Parathyroid adenoma (tissue), 2 donors: ENCODE data around the gene MYCBPAP.

Source experiments
- H2AFZ ChIP-seq: fragments of 300-600 bp; sonication (generic); one replicate; pipeline ENCODE4 v1.7.0; 2017; ENCODE audit warnings: antibody characterized with exemption, mild to moderate bottlenecking
- H3K27ac ChIP-seq: fragments of 300-600 bp; sonication (generic); one replicate; pipeline ENCODE4 v1.7.0; 2017
- H3K27me3 ChIP-seq: fragments of 300-600 bp; sonication (generic); one replicate; pipeline ENCODE4 v1.7.0; 2017; ENCODE audit warnings: low read length; ENCODE audit not compliant: control insufficient read depth, insufficient read depth
- H3K36me3 ChIP-seq: fragments of 300-600 bp; sonication (generic); one replicate; pipeline ENCODE4 v1.7.0; 2017; ENCODE audit warnings: low read length; ENCODE audit not compliant: control insufficient read depth, insufficient read depth
- H3K4me1 ChIP-seq: fragments of 300-600 bp; sonication (generic); one replicate; pipeline ENCODE4 v1.7.0; 2017; ENCODE audit warnings: control low read depth
- H3K4me2 ChIP-seq: fragments of 300-600 bp; sonication (generic); one replicate; pipeline ENCODE4 v1.7.0; 2017; ENCODE audit warnings: low read length
- H3K4me3 ChIP-seq: fragments of 300-600 bp; sonication (generic); one replicate; pipeline ENCODE4 v1.7.0; 2017; ENCODE audit warnings: low read depth, low read length
- H3K79me2 ChIP-seq: fragments of 300-600 bp; sonication (generic); one replicate; pipeline ENCODE4 v1.7.0; 2017; ENCODE audit warnings: control low read depth
- H3K9ac ChIP-seq: fragments of 300-600 bp; sonication (generic); one replicate; pipeline ENCODE4 v1.7.0; 2017; ENCODE audit warnings: mild to moderate bottlenecking
- H3K9me3 ChIP-seq: fragments of 300-600 bp; sonication (generic); one replicate; pipeline ENCODE4 v1.7.0; 2017; ENCODE audit warnings: low read length; ENCODE audit not compliant: control insufficient read depth
- TF ChIP-seq, protein P1 (sequence below): fragments of 300-600 bp; sonication (generic); IDR thresholded peaks from one replicate; pipeline ENCODE4 v1.7.0; 2017; ENCODE audit warnings: antibody characterized with exemption, mild to moderate bottlenecking
- donor health status: primary hyperparathyroidism.

MYCBPAP gene

DNA sequence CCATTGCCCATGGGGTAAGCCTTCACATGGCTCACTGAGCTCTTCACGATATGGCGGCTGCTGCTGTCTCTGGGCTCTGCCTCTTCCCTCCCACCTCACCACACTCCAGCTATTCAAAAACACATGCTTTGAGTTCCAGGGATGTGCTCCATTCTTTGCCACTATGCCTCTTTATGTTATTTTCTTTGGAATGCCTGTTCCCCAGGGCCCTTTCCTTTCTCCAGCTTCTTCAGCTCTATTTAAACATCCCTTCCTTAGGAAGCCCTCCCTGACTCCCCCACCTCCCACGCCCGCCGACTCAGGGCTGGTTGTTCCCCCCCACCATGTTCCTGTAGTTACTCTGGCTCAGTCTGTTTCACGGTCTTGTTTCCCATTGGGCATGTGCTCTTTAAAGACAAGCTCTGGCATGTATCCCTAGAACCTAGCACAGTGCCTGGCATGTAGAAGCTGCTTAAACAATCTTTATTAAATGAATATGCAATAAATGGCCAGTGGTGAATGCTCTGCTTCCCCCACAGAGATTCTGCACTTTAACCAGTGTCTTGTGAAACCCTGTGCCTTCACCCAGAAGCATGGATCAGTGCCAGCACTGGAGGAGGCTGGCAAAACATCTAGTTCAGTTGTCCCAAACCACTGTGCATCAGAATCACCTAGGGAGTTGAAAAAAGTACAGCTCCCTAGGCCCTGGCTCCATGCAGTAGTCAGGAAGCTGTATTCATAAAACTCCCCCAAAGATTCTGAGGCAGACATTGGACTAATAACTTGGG lies 6.9 kb downstream of the MYCBPAP start:
- H3K27ac ChIP-seq = no peak overlapping the region

DNA sequence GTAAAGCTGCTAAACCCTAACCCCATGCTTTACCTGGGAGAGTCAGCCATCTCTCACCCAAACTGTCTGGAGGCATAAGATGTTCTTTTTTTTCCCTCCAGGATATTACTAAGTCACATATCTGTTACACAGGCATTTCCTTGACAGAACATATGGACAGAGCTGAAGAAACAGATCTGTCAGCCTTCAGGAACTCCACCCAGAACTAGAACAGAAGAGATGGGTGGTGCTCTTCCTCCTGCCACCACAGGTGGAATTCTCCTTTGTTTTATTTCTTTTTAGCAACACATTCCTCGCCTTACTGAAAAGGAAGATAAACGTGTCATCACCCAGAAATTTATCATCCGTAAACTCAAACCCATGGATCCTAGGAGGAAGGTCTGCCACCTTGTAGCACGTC lies 8.8 kb downstream of the MYCBPAP start:
- Histone ChIP-seq H3K9ac (no peak overlapping the region), H3K36me3 (no peaks in the 10 kb centered on the region), H3K4me1 (peaks cover 24% of the 10 kb centered on the region), H3K27ac (no peak overlapping the region), H3K79me2 (no peaks in the 10 kb centered on the region), H2AFZ (no peak overlapping the region), H3K4me2 (no peak overlapping the region), H3K27me3 (no peaks in the 10 kb centered on the region), H3K9me3 (no peaks in the 10 kb centered on the region), H3K4me3 (no peak overlapping the region)
- TF ChIP-seq, protein P1, sequence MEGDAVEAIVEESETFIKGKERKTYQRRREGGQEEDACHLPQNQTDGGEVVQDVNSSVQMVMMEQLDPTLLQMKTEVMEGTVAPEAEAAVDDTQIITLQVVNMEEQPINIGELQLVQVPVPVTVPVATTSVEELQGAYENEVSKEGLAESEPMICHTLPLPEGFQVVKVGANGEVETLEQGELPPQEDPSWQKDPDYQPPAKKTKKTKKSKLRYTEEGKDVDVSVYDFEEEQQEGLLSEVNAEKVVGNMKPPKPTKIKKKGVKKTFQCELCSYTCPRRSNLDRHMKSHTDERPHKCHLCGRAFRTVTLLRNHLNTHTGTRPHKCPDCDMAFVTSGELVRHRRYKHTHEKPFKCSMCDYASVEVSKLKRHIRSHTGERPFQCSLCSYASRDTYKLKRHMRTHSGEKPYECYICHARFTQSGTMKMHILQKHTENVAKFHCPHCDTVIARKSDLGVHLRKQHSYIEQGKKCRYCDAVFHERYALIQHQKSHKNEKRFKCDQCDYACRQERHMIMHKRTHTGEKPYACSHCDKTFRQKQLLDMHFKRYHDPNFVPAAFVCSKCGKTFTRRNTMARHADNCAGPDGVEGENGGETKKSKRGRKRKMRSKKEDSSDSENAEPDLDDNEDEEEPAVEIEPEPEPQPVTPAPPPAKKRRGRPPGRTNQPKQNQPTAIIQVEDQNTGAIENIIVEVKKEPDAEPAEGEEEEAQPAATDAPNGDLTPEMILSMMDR = no peak

More for the DNA sequence above, 6.9 kb downstream of the MYCBPAP start:
- Histone ChIP-seq H3K4me3 (no peak overlapping the region), H3K9me3 (no peaks in the 10 kb centered on the region), H3K9ac (no peak overlapping the region), H3K79me2 (no peaks in the 10 kb centered on the region), H3K4me2 (no peak overlapping the region), H3K36me3 (no peaks in the 10 kb centered on the region), H3K27me3 (no peaks in the 10 kb centered on the region), H2AFZ (peak overlapping the region; percentile 9), H3K4me1 (peaks cover 33% of the 10 kb centered on the region)
- TF ChIP-seq, protein P1 = no peak

DNA sequence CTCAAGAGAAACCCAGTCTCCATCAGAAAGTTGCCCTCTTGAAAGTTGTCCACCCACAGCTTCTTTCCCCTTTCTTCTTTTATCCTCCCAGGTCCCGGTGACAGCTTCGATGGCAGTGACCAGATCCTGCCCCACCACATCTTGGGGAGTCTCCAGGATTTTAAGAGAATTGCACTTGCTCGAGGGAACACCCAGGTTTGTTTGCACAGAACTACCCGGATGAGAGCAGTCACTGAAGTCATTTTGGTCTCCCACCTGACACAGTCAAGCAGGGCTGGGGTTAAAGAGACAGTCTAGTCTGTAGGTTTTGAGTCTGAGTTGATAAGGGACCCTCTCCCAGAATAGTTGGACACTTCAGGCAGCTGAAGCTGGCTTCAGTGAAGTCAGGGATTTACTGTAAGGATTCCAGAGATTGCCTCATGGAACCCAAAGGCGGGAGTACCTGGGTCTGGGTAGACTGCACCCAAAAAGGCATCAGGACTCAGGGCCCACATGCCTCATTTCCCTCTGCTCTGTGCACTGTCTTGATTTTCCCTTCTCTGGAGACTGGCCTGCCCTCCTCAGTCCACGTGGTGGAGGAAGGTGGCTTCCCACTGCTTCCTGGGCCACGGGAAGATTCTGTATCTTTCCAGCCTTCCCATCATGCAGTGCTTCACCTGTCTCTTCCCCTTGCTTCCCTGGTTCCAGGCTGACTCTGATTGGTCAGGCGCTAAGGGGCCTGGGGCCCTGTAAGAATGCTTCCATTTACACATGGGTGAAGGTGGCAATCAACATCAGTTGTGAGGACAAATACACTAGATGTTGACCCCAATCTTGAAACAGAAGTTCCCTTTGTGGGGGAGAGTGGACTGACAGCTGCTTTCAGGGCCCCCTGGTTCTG lies 9.5 kb downstream of the MYCBPAP start:
- Histone ChIP-seq H3K27ac (no peak overlapping the region), H3K4me2 (no peak overlapping the region), H3K4me1 (peaks cover 19% of the 10 kb centered on the region), H3K9ac (no peak overlapping the region), H2AFZ (peak overlapping the region; percentile 28), H3K36me3 (no peaks in the 10 kb centered on the region), H3K27me3 (no peaks in the 10 kb centered on the region), H3K4me3 (no peak overlapping the region), H3K9me3 (no peaks in the 10 kb centered on the region), H3K79me2 (no peaks in the 10 kb centered on the region)
- TF ChIP-seq, protein P1 = no peak

DNA sequence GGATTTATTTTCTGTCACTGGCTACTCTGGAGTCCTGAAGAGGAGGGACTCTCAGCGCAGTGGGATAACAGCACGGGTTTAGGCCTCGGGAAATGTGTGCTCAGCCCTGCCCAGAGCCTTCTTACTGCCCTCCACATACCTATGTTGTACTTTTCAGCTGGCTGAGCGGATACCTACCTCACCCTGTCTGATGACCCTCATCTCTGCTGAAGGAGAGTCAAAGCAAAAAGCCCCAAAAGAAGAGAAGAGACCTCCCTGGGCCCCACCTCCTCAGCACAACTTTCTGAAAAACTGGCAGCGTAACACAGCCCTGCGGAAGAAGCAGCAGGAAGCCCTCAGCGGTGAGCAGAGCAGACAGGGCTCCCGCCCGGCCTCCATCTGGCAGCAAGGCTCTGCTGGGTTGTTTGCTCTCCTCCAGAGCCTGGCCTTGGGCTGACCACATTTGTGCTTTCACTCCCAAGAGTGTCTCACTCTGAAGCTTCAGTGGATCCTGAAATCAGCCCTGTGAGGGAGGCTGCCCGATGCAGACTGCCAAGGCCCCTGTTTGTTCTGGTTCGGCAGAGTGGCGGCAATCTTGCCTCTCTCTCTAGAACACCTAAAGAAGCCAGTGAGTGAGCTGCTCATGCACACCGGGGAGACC lies 10.3 kb downstream of the MYCBPAP start:
- H3K9me3 ChIP-seq = no peaks in the 10 kb centered on the region

More for the DNA sequence above, 10.3 kb downstream of the MYCBPAP start:
- Histone ChIP-seq H3K9ac (no peak overlapping the region), H3K4me3 (no peak overlapping the region), H3K36me3 (no peaks in the 10 kb centered on the region), H3K27ac (no peak overlapping the region), H2AFZ (no peak overlapping the region), H3K4me2 (no peak overlapping the region), H3K79me2 (no peaks in the 10 kb centered on the region), H3K27me3 (no peaks in the 10 kb centered on the region), H3K4me1 (peaks cover 19% of the 10 kb centered on the region)
- TF ChIP-seq, protein P1 = no peak
